ENCODE results near the gene CYB561D1. TPM values are rescaled to one million over a fixed set of nuclear protein-coding genes. Genes with fewer than 3 reads are reported as not detected.
"Not testable (repeated sequence)": the region's sequence is repeated elsewhere in the genome, so short reads cannot be mapped to it uniquely, and the experiment has no call there.

Gene CYB561D1, protein sequence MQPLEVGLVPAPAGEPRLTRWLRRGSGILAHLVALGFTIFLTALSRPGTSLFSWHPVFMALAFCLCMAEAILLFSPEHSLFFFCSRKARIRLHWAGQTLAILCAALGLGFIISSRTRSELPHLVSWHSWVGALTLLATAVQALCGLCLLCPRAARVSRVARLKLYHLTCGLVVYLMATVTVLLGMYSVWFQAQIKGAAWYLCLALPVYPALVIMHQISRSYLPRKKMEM
- total RNA-seq (2021), result 11.6 and 11.7 TPM in 2 replicates
- Bru-seq, nascent RNA, result percentile 59 among the genes with signal in this experiment
- percentile 72 among the genes with signal in this experiment for BruChase-seq, experiment 1, labeled RNA remaining after a 2-hour chase
- percentile 64 among the genes with signal in this experiment for BruChase-seq, experiment 2, labeled RNA remaining after a 6-hour chase
- long read RNA-seq, full-length matches to known transcripts, result 8 of 12 reads
- long read RNA-seq, partial matches to known transcripts, result 0 of 12 reads
- long read RNA-seq, other reads (novel, unspliced or antisense), result 4 of 12 reads

GRCh38 chr1:109493805-109494539, at the start of gene CYB561D1:
CYB561D1 (plus strand) TSS chr1:109494094; CDS start chr1:109494140, 46 bp downstream.
- Histone ChIP-seq H3K4me3 (peak within 1 kb of the TSS; percentile 96), H3K4me1 (replicated peaks; ENCODE audit: insufficient read depth) (peaks cover 17% of the 10 kb centered on the region), H2AFZ (peak within 1 kb of the TSS; percentile 90), H3K27ac (no peak within 1 kb of the TSS), H3K36me3 (ENCODE audit: low read depth) (peaks cover 9% of the 10 kb centered on the region), H3K4me2 (peak within 1 kb of the TSS; percentile 73), H3K79me2 (ENCODE audit: low read depth) (peaks cover 22% of the 10 kb centered on the region), H3F3A (ENCODE audit: insufficient read depth, low read depth) (peaks cover 20% of the 10 kb centered on the region; the same call in 1 of the 2 replicates), H3K9me3 (ENCODE audit: insufficient read depth, low read depth) (no peaks in the 10 kb centered on the region), H4K20me1 (ENCODE audit: insufficient read depth) (no peaks in the 10 kb centered on the region; the same call in 1 of the 2 replicates), H3K27me3 (ENCODE audit: insufficient read depth, low read depth) (no peaks in the 10 kb centered on the region), H3K9me2 (ENCODE audit: insufficient read depth) (no peaks in the 10 kb centered on the region)
- BruUV-seq (replicated peaks), result no TSS peak
- ChIA-PET CTCF (interaction anchor here (1.0 to 2.1 kb wide), 3 partner anchors 39 to 402 kb away, joined by 3 to 6 read pairs (median 5); no protein-coding TSS in a partner anchor), POLR2A (ENCODE audit: unreplicated experiment) (interaction anchor here (1.1 kb wide), 1 partner anchor 16 kb away, joined by 3 read pairs; no protein-coding TSS in a partner anchor)
- DNase-seq, result peak; percentile 78 to 89
- TF ChIP-seq, protein P1, sequence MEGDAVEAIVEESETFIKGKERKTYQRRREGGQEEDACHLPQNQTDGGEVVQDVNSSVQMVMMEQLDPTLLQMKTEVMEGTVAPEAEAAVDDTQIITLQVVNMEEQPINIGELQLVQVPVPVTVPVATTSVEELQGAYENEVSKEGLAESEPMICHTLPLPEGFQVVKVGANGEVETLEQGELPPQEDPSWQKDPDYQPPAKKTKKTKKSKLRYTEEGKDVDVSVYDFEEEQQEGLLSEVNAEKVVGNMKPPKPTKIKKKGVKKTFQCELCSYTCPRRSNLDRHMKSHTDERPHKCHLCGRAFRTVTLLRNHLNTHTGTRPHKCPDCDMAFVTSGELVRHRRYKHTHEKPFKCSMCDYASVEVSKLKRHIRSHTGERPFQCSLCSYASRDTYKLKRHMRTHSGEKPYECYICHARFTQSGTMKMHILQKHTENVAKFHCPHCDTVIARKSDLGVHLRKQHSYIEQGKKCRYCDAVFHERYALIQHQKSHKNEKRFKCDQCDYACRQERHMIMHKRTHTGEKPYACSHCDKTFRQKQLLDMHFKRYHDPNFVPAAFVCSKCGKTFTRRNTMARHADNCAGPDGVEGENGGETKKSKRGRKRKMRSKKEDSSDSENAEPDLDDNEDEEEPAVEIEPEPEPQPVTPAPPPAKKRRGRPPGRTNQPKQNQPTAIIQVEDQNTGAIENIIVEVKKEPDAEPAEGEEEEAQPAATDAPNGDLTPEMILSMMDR (conservative IDR thresholded peaks at IDR 0.05), result peak; percentile 97
- no peak for TF ChIP-seq EZH2 (IDR thresholded peaks at IDR 0.05; ENCODE audit: low read depth)
- intact Hi-C loops (cut with micrococcal nuclease; ENCODE audit: unreplicated experiment), result loop anchor here (2.0 kb wide), 1 partner anchor 231 kb away; no protein-coding TSS in a partner anchor

- ChIA-PET POLR2A (ENCODE audit: unreplicated experiment) (no interaction called here), CTCF (no interaction called here)
- intact Hi-C loops (cut with micrococcal nuclease; ENCODE audit: unreplicated experiment), result no loop called here
- H3K4me3 ChIP-seq, result no peak overlapping the region
- H3K79me2 ChIP-seq (ENCODE audit: low read depth), result no peaks in the 10 kb centered on the region
- H2AFZ ChIP-seq, result no peak overlapping the region
- peaks cover 7% of the 10 kb centered on the region for H3K4me1 ChIP-seq (replicated peaks; ENCODE audit: insufficient read depth)
- no peaks in the 10 kb centered on the region for H4K20me1 ChIP-seq (ENCODE audit: insufficient read depth)
- H3K9me3 ChIP-seq (ENCODE audit: insufficient read depth, low read depth), result peaks cover 13% of the 10 kb centered on the region; the same call in 1 of the 2 replicates
- no peaks in the 10 kb centered on the region for H3F3A ChIP-seq (ENCODE audit: insufficient read depth, low read depth)
- no peaks in the 10 kb centered on the region for H3K36me3 ChIP-seq (ENCODE audit: low read depth)
- DNase-seq, result no peak
- H3K27me3 ChIP-seq (ENCODE audit: insufficient read depth, low read depth), result peaks cover 37% of the 10 kb centered on the region
- no peak overlapping the region for H3K27ac ChIP-seq
- H3K9me2 ChIP-seq (ENCODE audit: insufficient read depth), result no peaks in the 10 kb centered on the region
- no peak for TF ChIP-seq EZH2 (IDR thresholded peaks at IDR 0.05; ENCODE audit: low read depth)
- TF ChIP-seq, protein P1 (conservative IDR thresholded peaks at IDR 0.05), result no peak
- no TSS peak for BruUV-seq (replicated peaks)
- no peak overlapping the region for H3K4me2 ChIP-seq
Measured at GRCh38 chr1:109444346-109444745, 49.5 kb upstream of the CYB561D1 start.

- BruUV-seq (replicated peaks); H3K36me3 ChIP-seq (ENCODE audit: low read depth); H4K20me1 ChIP-seq (ENCODE audit: insufficient read depth); H2AFZ ChIP-seq; H3K9me2 ChIP-seq (ENCODE audit: insufficient read depth); H3K4me1 ChIP-seq (replicated peaks; ENCODE audit: insufficient read depth); H3F3A ChIP-seq (ENCODE audit: insufficient read depth, low read depth); H3K4me3 ChIP-seq; H3K4me2 ChIP-seq; intact Hi-C loops (cut with micrococcal nuclease; ENCODE audit: unreplicated experiment); CTCF ChIA-PET; H3K27ac ChIP-seq; DNase-seq; H3K79me2 ChIP-seq (ENCODE audit: low read depth): not testable (repeated sequence)
- peaks cover 37% of the 10 kb centered on the region for H3K27me3 ChIP-seq (ENCODE audit: insufficient read depth, low read depth)
- H3K9me3 ChIP-seq (ENCODE audit: insufficient read depth, low read depth), result peaks cover 13% of the 10 kb centered on the region; the same call in 1 of the 2 replicates
- POLR2A ChIA-PET (ENCODE audit: unreplicated experiment), result interaction anchor here (0.6 kb wide), 1 partner anchor 941 kb away, joined by 12 read pairs; no protein-coding TSS in a partner anchor
Measured at GRCh38 chr1:109445949-109446695, 47.8 kb upstream of the CYB561D1 start.
